GM19372 (cell line): Measurements from ENCODE around the gene SIK3.
A peak's percentile ranks its signal among the peaks of the same experiment; 100 is the strongest.
"Not testable (repeated sequence)": the region's sequence is repeated elsewhere in the genome, so short reads cannot be mapped to it uniquely, and the experiment has no call there.

Source experiments
- ATAC-seq: cut with Tn5 transposase; IDR thresholded peaks from one replicate; pipeline ENCODE4 v1.9.1; 2021; ENCODE audit warnings: mild to moderate bottlenecking, low read depth, moderate library complexity; ENCODE audit not compliant: unreplicated experiment

SIK3 gene

GRCh38 chr11:117112497-117112896 lies 14.3 kb upstream of the SIK3 start:
- not testable (repeated sequence) for ATAC-seq

GRCh38 chr11:117110294-117110950 lies 12.2 kb upstream of the SIK3 start:
- no peak for ATAC-seq

- no peak for ATAC-seq
Observed at GRCh38 chr11:117107701-117108590, 9.7 kb upstream of the SIK3 start.

- no peak for ATAC-seq
Observed at GRCh38 chr11:117100556-117100955, 2.3 kb upstream of the SIK3 start.

- no peak for ATAC-seq
Observed at GRCh38 chr11:117099696-117100095, 1.5 kb upstream of the SIK3 start.

GRCh38 chr11:117097389-117098268 lies 599 bp downstream of the SIK3 start:
- peak; percentile 30 for ATAC-seq

- ATAC-seq: no peak
Observed at GRCh38 chr11:117097014-117097388, 1.2 kb downstream of the SIK3 start.

- ATAC-seq: peak; percentile 42
Observed at GRCh38 chr11:117096201-117096991, 1.8 kb downstream of the SIK3 start.

GRCh38 chr11:117095284-117096161 lies 2.7 kb downstream of the SIK3 start:
- ATAC-seq: no peak

- ATAC-seq: no peak
Observed at GRCh38 chr11:117094776-117095175, 3.5 kb downstream of the SIK3 start.

GRCh38 chr11:117092951-117093590 lies 5.2 kb downstream of the SIK3 start:
- ATAC-seq: no peak

- ATAC-seq: no peak
Observed at GRCh38 chr11:117091753-117092477, 6.3 kb downstream of the SIK3 start.

GRCh38 chr11:117090111-117090706 lies 8.0 kb downstream of the SIK3 start:
- no peak for ATAC-seq

GRCh38 chr11:117089685-117090084 lies 8.5 kb downstream of the SIK3 start:
- no peak for ATAC-seq

GRCh38 chr11:117087446-117087845 lies 10.8 kb downstream of the SIK3 start:
- no peak for ATAC-seq

- ATAC-seq: no peak
Observed at GRCh38 chr11:117084992-117085391, 13.2 kb downstream of the SIK3 start.

- ATAC-seq: no peak
Observed at GRCh38 chr11:117083011-117083935, 15.0 kb downstream of the SIK3 start.
